IMR-90 (cell line): ENCODE measurements around the gene CST11. TPM values are rescaled to one million over a fixed set of nuclear protein-coding genes. Genes with fewer than 3 reads are reported as not detected.

ENCODE experiments used
- ATAC-seq: fragments of 200-7000 bp; cut with Tn5 transposase; 2 replicates; pipeline ENCODE4 v1.9.1; 2020; ENCODE audit warnings: low read depth, mild to moderate bottlenecking, moderate library complexity
- BruUV-seq: library from RNA; stranded (reverse); fragments of 400-500 nt; replicated peaks from 2 replicates; lab custom pipeline; 2021; lab: Mats Ljungman, UMichigan
- CTCF ChIA-PET: fragments of 300-600 bp; formaldehyde crosslinking; extraction: SDS; loops from one replicate; lab custom pipeline; 2021; ENCODE audit warnings: antibody characterized with exemption; lab: Yijun Ruan, JAX
- POLR2A ChIA-PET: fragments of 300-600 bp; sonication (Branson Sonifier 250); formaldehyde crosslinking; loops from one replicate; lab custom pipeline; 2022; ENCODE audit warnings: antibody characterized with exemption; ENCODE audit not compliant: unreplicated experiment; lab: Charles Lee
- DNase-seq: peaks from one replicate; pipeline ENCODE4 v3.0.0; 2013
- H2AFZ ChIP-seq: replicated peaks from 2 replicates; pipeline ENCODE3; 2013; ENCODE audit warnings: low read length, mild to moderate bottlenecking; ENCODE audit not compliant: poor library complexity
- H2AK5ac ChIP-seq: 2 replicates; pipeline ENCODE4 v1.6.1; 2013; ENCODE audit warnings: low read depth, low read length, inconsistent platforms
- H2AK9ac ChIP-seq: replicated peaks from 2 replicates; pipeline ENCODE3; 2013; ENCODE audit warnings: mild to moderate bottlenecking, low read depth, low read length, moderate library complexity; ENCODE audit not compliant: poor library complexity
- H2BK120ac ChIP-seq: 2 replicates; pipeline ENCODE4 v1.6.1; 2013; ENCODE audit warnings: low read depth, low read length, inconsistent platforms
- H2BK15ac ChIP-seq: 3 replicates; pipeline ENCODE4 v1.6.1; 2013; ENCODE audit warnings: low read depth, low read length, inconsistent platforms
- H2BK20ac ChIP-seq: 2 replicates; pipeline ENCODE4 v1.6.1; 2013; ENCODE audit warnings: low read depth, mild to moderate bottlenecking, inconsistent platforms, low read length, moderate library complexity
- H2BK5ac ChIP-seq: 2 replicates; pipeline ENCODE4 v1.6.1; 2013; ENCODE audit warnings: mild to moderate bottlenecking, low read depth, low read length, inconsistent platforms; ENCODE audit not compliant: poor library complexity, severe bottlenecking
- H3K14ac ChIP-seq: replicated peaks from 2 replicates; pipeline ENCODE4 v1.6.1; 2013; ENCODE audit warnings: low read depth, low read length, inconsistent platforms
- H3K18ac ChIP-seq: 2 replicates; pipeline ENCODE4 v1.6.1; 2013; ENCODE audit warnings: low read depth, low read length, control low read depth
- H3K23ac ChIP-seq: 2 replicates; pipeline ENCODE4 v1.6.1; 2013; ENCODE audit warnings: low read depth, low read length, inconsistent platforms
- H3K27ac ChIP-seq: 2 replicates; pipeline ENCODE4 v1.5.1; 2013; ENCODE audit warnings: mild to moderate bottlenecking, control low read depth, low read length; ENCODE audit not compliant: insufficient read depth
- H3K27me3 ChIP-seq: 2 replicates; pipeline ENCODE4 v1.6.1; 2013; ENCODE audit warnings: low read length; ENCODE audit not compliant: control insufficient read depth, insufficient read depth
- H3K36me3 ChIP-seq: 2 replicates; pipeline ENCODE4 v1.6.1; 2013; ENCODE audit warnings: low read length, mixed read lengths; ENCODE audit not compliant: control insufficient read depth, insufficient read depth
- H3K4ac ChIP-seq: 2 replicates; pipeline ENCODE4 v1.6.1; 2013; ENCODE audit warnings: low read depth, low read length, inconsistent platforms
- H3K4me1 ChIP-seq: 2 replicates; pipeline ENCODE4 v1.6.1; 2013; ENCODE audit warnings: low read length, mixed read lengths; ENCODE audit not compliant: control insufficient read depth, insufficient read depth
- H3K4me2 ChIP-seq: 2 replicates; pipeline ENCODE4 v1.6.1; 2013; ENCODE audit warnings: low read depth, mild to moderate bottlenecking, control low read depth, low read length, moderate library complexity
- H3K4me3 ChIP-seq: 2 replicates; pipeline ENCODE4 v1.5.1; 2013; ENCODE audit warnings: low read depth, mild to moderate bottlenecking, control low read depth, low read length, moderate library complexity; ENCODE audit not compliant: insufficient read depth
- H3K56ac ChIP-seq: 2 replicates; pipeline ENCODE4 v1.6.1; 2013; ENCODE audit warnings: low read length, inconsistent platforms; ENCODE audit not compliant: insufficient read depth; ENCODE audit errors: extremely low read depth
- H3K79me1 ChIP-seq, 2 experiments: 2 replicates each; pipeline ENCODE4 v1.6.1; 2013; ENCODE audit warnings: low read length in 2 of 2, inconsistent platforms in 1 of 2, low read depth in 1 of 2
- H3K9ac ChIP-seq: 2 replicates; pipeline ENCODE4 v1.6.1; 2013; ENCODE audit warnings: low read depth, low read length, control low read depth
- H3K9me1 ChIP-seq: 2 replicates; pipeline ENCODE4 v1.6.1; 2013; ENCODE audit warnings: low read length, inconsistent platforms; ENCODE audit not compliant: insufficient read depth
- H3K9me3 ChIP-seq: 2 replicates; pipeline ENCODE4 v1.6.1; 2013; ENCODE audit warnings: low read length; ENCODE audit not compliant: control insufficient read depth, insufficient read depth
- H4K20me1 ChIP-seq: 2 replicates; pipeline ENCODE4 v1.6.1; 2013; ENCODE audit warnings: low read length, inconsistent platforms; ENCODE audit not compliant: insufficient read depth
- H4K5ac ChIP-seq: 2 replicates; pipeline ENCODE4 v1.6.1; 2013; ENCODE audit warnings: mild to moderate bottlenecking, low read depth, low read length, control low read depth
- H4K8ac ChIP-seq, 2 experiments: 2 replicates each; pipeline ENCODE4 v1.6.1; 2013; ENCODE audit warnings: low read depth in 2 of 2, low read length in 2 of 2, control low read depth in 1 of 2, inconsistent platforms in 1 of 2
- H4K91ac ChIP-seq: 2 replicates; pipeline ENCODE4 v1.6.1; 2013; ENCODE audit warnings: low read depth, low read length, inconsistent platforms; ENCODE audit not compliant: insufficient read depth
- CEBPB ChIP-seq: IDR thresholded peaks from 2 replicates; pipeline ENCODE4 v1.6.1; 2012; ENCODE audit warnings: low read depth, low read length, improper control_type of control experiment
- CHD1 ChIP-seq: IDR thresholded peaks from 2 replicates; pipeline ENCODE4 v1.6.1; 2012; ENCODE audit warnings: low read depth, low read length, improper control_type of control experiment
- MAFK ChIP-seq: IDR thresholded peaks from 2 replicates; pipeline ENCODE4 v1.6.1; 2012; ENCODE audit warnings: low read depth, low read length, improper control_type of control experiment
- MAZ ChIP-seq: IDR thresholded peaks from 2 replicates; pipeline ENCODE4 v1.6.1; 2012; ENCODE audit warnings: low read depth, mild to moderate bottlenecking, low read length, improper control_type of control experiment, moderate library complexity, borderline replicate concordance
- MXI1 ChIP-seq: IDR thresholded peaks from 2 replicates; pipeline ENCODE4 v1.6.1; 2012; ENCODE audit warnings: low read depth, mild to moderate bottlenecking, low read length, moderate library complexity, borderline replicate concordance
- NFE2L2 ChIP-seq: fragments of 150-350 bp; IDR thresholded peaks from 2 replicates; pipeline ENCODE4 v1.6.1; 2016; ENCODE audit warnings: low read depth, mild to moderate bottlenecking, low read length
- POLR2A ChIP-seq: IDR thresholded peaks from 2 replicates; pipeline ENCODE4 v1.6.1; 2012; ENCODE audit warnings: mild to moderate bottlenecking, low read depth, low read length
- RCOR1 ChIP-seq: IDR thresholded peaks from 2 replicates; pipeline ENCODE4 v1.6.1; 2012; ENCODE audit warnings: mild to moderate bottlenecking, low read length, improper control_type of control experiment; ENCODE audit not compliant: insufficient replicate concordance
- RFX5 ChIP-seq: IDR thresholded peaks from 2 replicates; pipeline ENCODE4 v1.8.0; 2012; ENCODE audit warnings: low read depth, mild to moderate bottlenecking, low read length, moderate library complexity
- WGBS, 2 experiments: methylation state at CpG; one replicate each; pipeline versions ENCODE4 v1.1.5 to v1.1.7; 2013; ENCODE audit warnings: missing lambda C conversion rate in 2 of 2; ENCODE audit not compliant: insufficient read length in 1 of 2; ENCODE audit errors: extremely low coverage in 2 of 2; 5-methylcytosine and 5-hydroxymethylcytosine counted together
- dilution Hi-C: fragments of 300-500 bp; cut with HindIII; formaldehyde crosslinking; loops from one replicate; pipeline ENCODE4 v1.14.3; 2018; ENCODE audit warnings: low sequenced_read_pairs; ENCODE audit not compliant: unreplicated experiment
- in situ Hi-C: fragments of 300-500 bp; cut with MboI; formaldehyde crosslinking; loops from 3 replicates; pipeline ENCODE4 v1.14.3; 2019; ENCODE audit warnings: low sequenced_read_pairs, inconsistent platforms, mixed read lengths
- intact Hi-C: fragments of 100-400 bp; cut with micrococcal nuclease; formaldehyde crosslinking; loops from 2 replicates; pipeline ENCODE4 v1.10.0; 2022
- polyA plus RNA-seq, 3 experiments: library from polyadenylated mRNA; depleted of rRNA; stranded (reverse); fragments of >200 nt; gene quantifications; 2 replicates each; pipeline ENCODE4 v1.2.3, GENCODE V29; 2012; ENCODE audit warnings: low replicate concordance in 1 of 3
- total RNA-seq: library from RNA; depleted of rRNA; stranded (reverse); fragments of >200 nt; gene quantifications from 2 replicates; pipeline ENCODE4 v1.2.3, GENCODE V29; 2012
- TF ChIP-seq, protein P1 (sequence below): conservative IDR thresholded peaks from 2 replicates; pipeline ENCODE4 v1.5.1; 2012; ENCODE audit warnings: mild to moderate bottlenecking, low read depth, low read length, improper control_type of control experiment
- TF ChIP-seq, protein P2 (sequence below): fragments of 150-350 bp; IDR thresholded peaks from 2 replicates; pipeline ENCODE4 v1.6.1; 2017; ENCODE audit warnings: mild to moderate bottlenecking, antibody characterized with exemption, low read length, low read depth

CST11 gene
- total and polyA plus RNA-seq, 2 of the 4 experiments (the other 2 are of a cell fraction) = not detected

DNA sequence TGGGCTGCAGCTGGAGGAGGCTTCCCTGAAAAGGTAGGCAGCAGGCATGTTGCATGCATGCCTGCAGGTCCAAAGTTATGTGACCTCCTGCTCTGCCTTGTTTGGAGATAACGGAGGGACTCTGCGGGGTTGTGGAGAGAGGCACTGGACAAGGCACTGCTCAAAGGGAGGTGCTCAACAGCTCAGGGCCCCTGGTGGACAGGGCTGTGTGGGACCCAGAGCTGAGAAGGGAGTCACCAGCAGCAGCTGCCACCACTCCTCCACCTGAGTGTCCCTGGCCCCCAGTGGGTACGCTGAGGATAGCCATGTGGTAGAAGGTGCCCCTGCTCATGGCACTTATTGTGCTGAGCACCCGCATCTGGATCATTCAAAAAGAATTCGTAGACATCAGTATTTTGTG lies 22.7 kb upstream of the CST11 start:
- WGBS, 2 experiments = no CpG with 5 or more reads among the region's 5 CpGs

More for the DNA sequence above, 22.7 kb upstream of the CST11 start:
- Histone ChIP-seq H3K4me2 (no peak overlapping the region), H2BK15ac (no peak overlapping the region), H3K9me1 (peaks cover 5% of the 10 kb centered on the region; the same call in 1 of the 2 replicates), H4K91ac (no peak overlapping the region), H2AK5ac (no peak overlapping the region), H2BK20ac (no peak overlapping the region), H3K56ac (no peak overlapping the region), H2BK5ac (no peak overlapping the region), H3K4me1 (no peaks in the 10 kb centered on the region), H3K9ac (no peak overlapping the region), H3K79me1 (no peaks in the 10 kb centered on the region), H3K14ac (no peak overlapping the region), H2BK120ac (no peak overlapping the region), H3K4me3 (no peak overlapping the region), H4K20me1 (no peaks in the 10 kb centered on the region), H3K23ac (no peak overlapping the region), H3K27me3 (no peaks in the 10 kb centered on the region), H3K4ac (no peak overlapping the region), H4K8ac (no peak overlapping the region), H3K18ac (no peak overlapping the region), H2AK9ac (no peak overlapping the region), H3K36me3 (no peaks in the 10 kb centered on the region), H2AFZ (no peak overlapping the region), H4K5ac (no peak overlapping the region), H3K9me3 (no peaks in the 10 kb centered on the region), H3K27ac (no peak overlapping the region)
- ChIA-PET CTCF (no interaction called here), POLR2A (no interaction called here)
- no peak for ATAC-seq
- dilution Hi-C loops = no loop called here
- intact Hi-C loops = no loop called here
- TF ChIP-seq MAZ (no peak), MXI1 (no peak), RFX5 (no peak), NFE2L2 (no peak), RCOR1 (no peak), CEBPB (no peak), POLR2A (no peak), MAFK (no peak), CHD1 (no peak)
- TF ChIP-seq, protein P1, sequence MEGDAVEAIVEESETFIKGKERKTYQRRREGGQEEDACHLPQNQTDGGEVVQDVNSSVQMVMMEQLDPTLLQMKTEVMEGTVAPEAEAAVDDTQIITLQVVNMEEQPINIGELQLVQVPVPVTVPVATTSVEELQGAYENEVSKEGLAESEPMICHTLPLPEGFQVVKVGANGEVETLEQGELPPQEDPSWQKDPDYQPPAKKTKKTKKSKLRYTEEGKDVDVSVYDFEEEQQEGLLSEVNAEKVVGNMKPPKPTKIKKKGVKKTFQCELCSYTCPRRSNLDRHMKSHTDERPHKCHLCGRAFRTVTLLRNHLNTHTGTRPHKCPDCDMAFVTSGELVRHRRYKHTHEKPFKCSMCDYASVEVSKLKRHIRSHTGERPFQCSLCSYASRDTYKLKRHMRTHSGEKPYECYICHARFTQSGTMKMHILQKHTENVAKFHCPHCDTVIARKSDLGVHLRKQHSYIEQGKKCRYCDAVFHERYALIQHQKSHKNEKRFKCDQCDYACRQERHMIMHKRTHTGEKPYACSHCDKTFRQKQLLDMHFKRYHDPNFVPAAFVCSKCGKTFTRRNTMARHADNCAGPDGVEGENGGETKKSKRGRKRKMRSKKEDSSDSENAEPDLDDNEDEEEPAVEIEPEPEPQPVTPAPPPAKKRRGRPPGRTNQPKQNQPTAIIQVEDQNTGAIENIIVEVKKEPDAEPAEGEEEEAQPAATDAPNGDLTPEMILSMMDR = no peak
- TF ChIP-seq, protein P2, sequence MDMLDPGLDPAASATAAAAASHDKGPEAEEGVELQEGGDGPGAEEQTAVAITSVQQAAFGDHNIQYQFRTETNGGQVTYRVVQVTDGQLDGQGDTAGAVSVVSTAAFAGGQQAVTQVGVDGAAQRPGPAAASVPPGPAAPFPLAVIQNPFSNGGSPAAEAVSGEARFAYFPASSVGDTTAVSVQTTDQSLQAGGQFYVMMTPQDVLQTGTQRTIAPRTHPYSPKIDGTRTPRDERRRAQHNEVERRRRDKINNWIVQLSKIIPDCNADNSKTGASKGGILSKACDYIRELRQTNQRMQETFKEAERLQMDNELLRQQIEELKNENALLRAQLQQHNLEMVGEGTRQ = no peak
- no peak for DNase-seq
- in situ Hi-C loops = no loop called here
- no TSS peak for BruUV-seq
